Measurements from ENCODE around the gene SNX24.

SNX24 gene

DNA sequence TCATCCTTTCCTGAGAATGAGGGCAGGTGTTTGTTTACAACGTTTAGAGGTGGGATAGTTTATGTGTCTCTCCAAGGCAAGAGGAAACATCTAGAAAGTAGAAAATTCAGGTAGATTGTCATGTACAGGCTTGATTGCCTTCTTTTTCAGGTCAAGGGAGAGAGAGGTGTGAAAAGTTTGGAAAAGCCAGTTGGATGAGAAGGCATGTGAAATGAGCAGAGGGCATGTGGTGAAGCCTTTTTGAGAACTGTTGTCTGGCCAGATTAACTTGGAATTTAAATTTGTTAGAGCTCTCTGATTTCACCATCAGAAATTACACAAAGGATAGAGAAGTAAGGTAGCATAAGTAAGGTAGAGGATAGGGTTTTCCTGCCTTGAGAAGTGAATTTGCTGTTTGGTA lies 74.6 kb downstream of the SNX24 start:
- DNase-seq (ENCODE audit: low spot score) = no peak

DNA sequence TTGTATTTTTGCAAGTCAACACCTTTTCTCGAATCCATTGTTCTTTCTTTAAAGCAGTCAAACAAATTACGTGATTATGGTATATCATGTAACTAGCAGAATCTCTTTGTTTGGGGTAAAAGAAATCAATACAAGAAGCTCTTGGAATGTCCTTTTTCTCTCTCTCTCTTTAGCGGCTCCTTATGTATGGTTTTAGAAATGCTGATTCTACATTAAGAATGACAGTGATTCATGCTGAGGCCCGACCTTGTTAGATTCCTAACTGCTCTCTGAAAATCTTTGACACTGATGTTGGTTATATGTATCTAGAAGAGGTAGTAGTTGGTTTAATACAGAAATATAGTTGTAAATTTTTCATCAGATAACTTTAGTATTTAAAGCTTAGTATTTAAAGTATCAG lies 76.4 kb downstream of the SNX24 start:
- DNase-seq (ENCODE audit: low spot score) = no peak

GRCh38 chr5:122924203-122924602 lies 78.8 kb downstream of the SNX24 start:
- no peak for DNase-seq (ENCODE audit: low spot score)

GRCh38 chr5:122924719-122925395 lies 79.4 kb downstream of the SNX24 start:
- DNase-seq (ENCODE audit: low spot score) = no peak

DNA sequence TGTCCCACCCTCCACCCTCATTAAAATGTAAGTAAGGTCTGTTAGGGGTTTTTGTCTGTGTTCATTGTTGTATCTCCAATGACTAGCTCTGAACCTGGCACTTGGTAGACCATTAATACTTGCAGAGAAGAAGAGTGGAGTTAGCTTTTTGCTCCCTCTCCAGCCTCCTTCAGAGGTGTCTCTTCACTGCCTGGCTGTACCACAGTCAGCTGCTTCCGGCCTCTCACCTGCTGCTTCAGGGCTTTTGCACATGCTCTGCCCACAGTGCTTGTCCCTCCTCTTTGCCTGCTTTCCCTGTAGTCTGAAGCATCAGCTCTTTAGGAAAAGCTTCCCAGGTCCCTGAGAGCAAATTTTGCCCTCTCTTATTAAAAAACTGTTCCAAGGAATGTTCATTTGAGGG lies 83.6 kb downstream of the SNX24 start:
- DNase-seq (ENCODE audit: low spot score) = no peak

DNA sequence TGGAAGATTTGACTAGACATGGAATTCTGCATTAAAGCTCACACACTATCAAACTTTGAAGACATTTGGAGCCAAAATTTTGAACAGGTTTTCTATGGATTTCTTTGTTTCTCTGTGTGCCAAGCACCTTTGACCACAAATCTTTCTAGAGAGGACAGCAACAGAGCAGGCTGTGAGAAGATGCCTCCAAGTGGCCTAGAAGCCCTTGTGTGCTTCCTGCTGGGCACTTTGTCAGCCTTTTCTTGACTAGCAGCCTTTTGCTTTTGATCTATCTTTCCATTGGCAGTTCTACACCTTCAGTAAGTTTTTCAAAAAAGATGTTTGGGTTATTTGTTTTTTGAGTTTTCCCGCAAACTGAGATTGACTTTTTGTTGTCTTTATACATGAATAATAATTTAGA lies 84.6 kb downstream of the SNX24 start:
- no peak for DNase-seq (ENCODE audit: low spot score)

- no peak for DNase-seq (ENCODE audit: low spot score)
These were observed 88.5 kb downstream of the SNX24 start for GRCh38 chr5:122933956-122934355.

DNA sequence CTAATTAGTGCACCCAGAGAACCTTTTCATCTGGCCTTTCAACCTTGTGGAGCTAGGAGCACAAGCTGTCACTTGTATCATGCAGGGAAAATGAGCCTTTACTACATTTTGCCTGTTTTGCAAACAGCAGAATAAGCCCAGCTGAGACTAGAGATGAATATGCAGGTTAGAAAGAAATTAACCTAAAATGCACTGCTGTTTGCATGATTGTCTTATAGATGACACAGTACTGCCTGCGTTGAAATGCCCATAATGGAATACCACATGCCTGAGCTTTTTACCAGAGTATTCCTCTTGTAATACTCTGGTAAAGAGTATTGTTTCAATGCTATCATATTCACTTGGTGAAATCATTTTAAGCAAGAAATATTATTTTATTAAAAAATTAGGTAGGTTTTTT lies 90.7 kb downstream of the SNX24 start:
- no peak for DNase-seq (ENCODE audit: low spot score)

DNA sequence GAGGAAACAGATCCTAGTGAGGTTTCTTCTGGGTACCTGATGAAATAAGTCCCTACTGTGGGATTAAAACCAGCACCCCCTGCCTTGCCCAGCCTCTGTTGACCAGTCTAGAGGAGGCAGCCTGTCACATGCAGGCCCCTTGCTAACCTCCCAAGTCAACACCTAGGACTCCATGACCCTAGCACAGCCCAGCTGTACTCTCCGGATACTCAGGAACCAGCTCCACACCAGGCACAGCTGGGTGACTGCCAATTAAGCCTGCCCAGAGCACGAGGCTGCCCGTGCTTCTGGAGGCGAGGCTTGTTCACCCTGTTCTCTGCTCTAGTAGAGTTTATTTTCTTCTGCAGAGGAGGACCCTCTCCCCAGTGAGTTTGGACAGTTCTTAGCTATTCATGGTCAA lies 92.5 kb downstream of the SNX24 start:
- DNase-seq (ENCODE audit: low spot score) = no peak

- DNase-seq (ENCODE audit: low spot score) = no peak
These were observed 95.5 kb downstream of the SNX24 start for GRCh38 chr5:122940890-122941289.

- no peak for DNase-seq (ENCODE audit: low spot score)
These were observed 96.3 kb downstream of the SNX24 start for GRCh38 chr5:122941737-122942136.

DNA sequence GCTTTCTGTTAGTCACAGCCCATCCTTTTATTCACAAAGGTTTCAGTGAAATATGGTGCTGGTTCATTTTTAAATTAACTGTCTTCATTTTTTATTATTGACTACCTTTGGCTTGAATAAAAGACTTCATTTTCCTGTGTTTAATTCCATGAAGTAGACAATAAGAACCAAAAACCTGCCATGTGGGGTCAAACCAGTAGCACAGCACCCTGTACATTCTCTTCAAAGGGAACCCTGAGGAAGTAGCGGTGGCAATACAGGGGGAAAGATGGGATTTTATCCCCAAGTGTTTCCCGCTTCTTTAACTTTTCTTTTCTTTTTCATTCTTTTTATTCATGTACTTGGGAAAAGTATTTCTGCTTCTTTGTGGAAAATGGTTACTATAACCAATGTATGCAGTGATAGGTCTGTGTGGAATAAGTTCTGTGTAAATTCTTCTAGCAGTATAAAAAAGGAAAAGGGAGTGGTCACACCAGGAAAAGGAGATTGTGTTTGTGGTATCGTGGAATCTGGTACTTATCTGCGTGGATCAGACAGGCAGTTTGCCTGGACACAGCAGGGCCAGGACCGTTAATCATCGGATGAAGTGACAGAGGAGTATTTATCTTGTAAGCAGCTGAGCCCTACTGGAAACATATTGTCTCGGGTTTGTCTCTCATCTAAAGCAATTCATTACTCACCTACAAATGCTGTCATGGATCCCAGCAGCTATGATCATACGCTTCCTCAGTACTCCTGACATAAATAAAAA lies 96.9 kb downstream of the SNX24 start:
- DNase-seq (ENCODE audit: low spot score) = no peak

DNA sequence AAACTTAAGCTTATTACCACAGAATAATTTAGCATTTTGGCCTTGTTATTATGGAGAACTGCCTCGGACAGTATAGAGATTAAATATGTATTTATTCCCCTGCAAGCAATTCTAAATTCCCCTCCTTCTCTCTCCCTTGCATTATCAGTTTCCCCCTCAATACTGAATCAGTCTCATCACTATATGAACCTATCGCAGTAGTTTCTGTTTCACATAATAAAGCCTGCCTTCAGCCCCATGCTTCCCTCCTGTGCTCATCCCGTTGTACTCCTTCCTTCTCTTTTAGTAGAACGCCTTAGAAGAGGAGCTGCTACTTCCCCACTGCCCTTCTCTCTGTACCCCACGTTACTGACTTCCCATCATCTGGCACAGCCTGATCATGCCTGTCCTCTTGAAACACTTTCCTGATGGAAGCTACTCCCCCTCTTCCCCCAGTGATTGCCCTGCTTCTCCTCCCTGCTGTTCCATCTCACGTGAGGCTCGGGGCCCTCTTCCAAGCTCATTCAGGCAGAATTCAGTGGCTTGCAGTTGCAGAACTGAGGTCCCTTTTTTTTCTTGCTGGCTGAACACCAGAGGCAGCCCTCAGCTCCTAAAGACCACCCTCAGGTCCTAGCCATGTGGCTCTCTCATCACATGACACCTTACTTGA lies 97.8 kb downstream of the SNX24 start:
- no peak for DNase-seq (ENCODE audit: low spot score)

- DNase-seq (ENCODE audit: low spot score) = no peak
These were observed 98.6 kb downstream of the SNX24 start for GRCh38 chr5:122944051-122944450.

GRCh38 chr5:122947372-122947771 lies 102.0 kb downstream of the SNX24 start:
- DNase-seq (ENCODE audit: low spot score) = no peak

DNA sequence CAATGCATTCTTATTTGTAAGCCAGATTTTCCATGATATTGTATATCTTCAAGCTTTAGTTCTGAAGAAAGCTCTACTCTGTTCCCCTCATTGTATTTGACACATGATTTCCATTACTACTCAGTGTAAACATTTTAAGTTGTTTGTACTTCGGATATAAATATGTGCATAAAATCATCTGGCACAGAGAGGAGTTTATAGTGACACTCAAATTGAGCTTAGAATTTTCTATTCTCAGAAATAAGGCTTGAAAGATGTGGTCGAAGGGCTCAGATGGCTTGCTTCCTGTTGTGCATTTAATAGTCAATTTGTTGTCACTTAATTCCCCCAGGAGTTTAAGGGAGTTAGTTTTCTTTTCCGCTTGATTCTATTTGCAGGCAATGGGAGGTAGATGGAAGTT lies 102.4 kb downstream of the SNX24 start:
- no peak for DNase-seq (ENCODE audit: low spot score)

DNA sequence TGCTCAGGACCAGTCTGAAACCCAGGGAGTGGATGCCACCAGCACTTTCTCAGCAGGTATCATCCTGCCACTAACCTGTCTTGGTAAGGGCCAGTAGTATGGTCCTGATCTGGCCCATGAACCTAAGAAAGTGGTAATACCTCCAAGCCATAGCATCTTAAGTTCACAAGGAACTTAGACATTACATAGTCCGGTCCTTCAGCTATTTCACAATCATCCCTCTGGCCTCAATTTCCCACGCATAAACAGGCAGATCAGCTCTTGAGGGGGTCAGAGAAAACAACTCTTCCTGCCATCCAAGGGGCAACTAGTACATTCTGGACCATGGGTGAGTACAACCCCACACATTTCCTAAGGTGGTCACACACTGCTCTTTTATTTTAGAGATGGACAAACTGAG lies 102.9 kb downstream of the SNX24 start:
- no peak for DNase-seq (ENCODE audit: low spot score)

DNA sequence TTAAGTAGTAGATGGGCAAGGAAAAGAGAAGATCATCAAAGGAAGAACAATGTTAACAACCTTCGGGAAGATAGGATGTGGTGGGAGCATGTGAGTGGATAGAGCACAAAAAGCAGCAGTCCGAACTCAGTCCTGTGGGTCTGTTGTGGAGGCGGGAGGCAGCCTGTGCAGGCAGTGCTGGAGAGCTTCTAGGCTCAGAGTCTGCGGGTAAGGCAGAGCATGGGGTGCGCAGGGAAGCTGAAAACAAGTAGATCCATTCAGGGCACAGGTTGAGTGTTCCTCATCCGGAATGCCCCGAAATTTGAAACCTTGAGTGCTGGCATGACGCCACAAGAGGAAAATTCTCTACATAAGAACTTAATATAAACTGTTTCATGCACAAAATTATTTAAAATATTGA lies 106.2 kb downstream of the SNX24 start:
- no peak for DNase-seq (ENCODE audit: low spot score)

- DNase-seq (ENCODE audit: low spot score) = no peak
These were observed 109.3 kb downstream of the SNX24 start for GRCh38 chr5:122954719-122955118.

- no peak for DNase-seq (ENCODE audit: low spot score)
These were observed 112.0 kb downstream of the SNX24 start for GRCh38 chr5:122957457-122957856.

- no peak for DNase-seq (ENCODE audit: low spot score)
These were observed 114.5 kb downstream of the SNX24 start for GRCh38 chr5:122959740-122960445.

GRCh38 chr5:122963305-122963704 lies 117.9 kb downstream of the SNX24 start:
- DNase-seq (ENCODE audit: low spot score) = no peak

GRCh38 chr5:122965111-122965510 lies 119.7 kb downstream of the SNX24 start:
- DNase-seq (ENCODE audit: low spot score) = no peak
